Neural cell (in vitro differentiated cells): ENCODE results near the gene ISG20. TPM values are rescaled to one million over a fixed set of nuclear protein-coding genes. Genes with fewer than 3 reads are reported as not detected.

Source experiments
- H2AFZ ChIP-seq: fragments of 200-600, 300-800 bp; sonication (generic), shearing (Covaris generic); 2 replicates; pipeline ENCODE4 v1.6.0; 2014; ENCODE audit warnings: low read depth, mild to moderate bottlenecking, antibody characterized with exemption, low read length, moderate library complexity
- H3F3A ChIP-seq: fragments of 200-600 bp; shearing (Covaris generic); 2 replicates; pipeline ENCODE4 v1.6.1; 2016; ENCODE audit warnings: mild to moderate bottlenecking, moderate library complexity, mixed read lengths, antibody characterized with exemption, low read length; ENCODE audit not compliant: insufficient read depth, poor library complexity, severe bottlenecking
- H3K27ac ChIP-seq: fragments of 200-600, 300-800 bp; sonication (generic), shearing (Covaris generic); 2 replicates; pipeline ENCODE4 v1.5.1; 2014; ENCODE audit warnings: mild to moderate bottlenecking, low read length, moderate library complexity
- H3K27me3 ChIP-seq: fragments of 300-800, 200-600 bp; sonication (generic), shearing (Covaris generic); 2 replicates; pipeline ENCODE4 v1.6.0; 2014; ENCODE audit warnings: mild to moderate bottlenecking, low read depth, low read length, moderate library complexity; ENCODE audit not compliant: insufficient read depth
- H3K36me3 ChIP-seq: fragments of 300-800, 200-600 bp; sonication (generic), shearing (Covaris generic); 2 replicates; pipeline ENCODE4 v1.5.1; 2014; ENCODE audit warnings: mild to moderate bottlenecking, antibody characterized with exemption, low read length, moderate library complexity; ENCODE audit not compliant: insufficient read depth
- H3K4me2 ChIP-seq: fragments of 300-800, 200-600 bp; sonication (generic), shearing (Covaris generic); 2 replicates; pipeline ENCODE4 v1.6.0; 2014; ENCODE audit warnings: mild to moderate bottlenecking, low read length
- H3K4me3 ChIP-seq: fragments of 300-800, 200-600 bp; sonication (generic), shearing (Covaris generic); 2 replicates; pipeline ENCODE4 v1.5.1; 2014; ENCODE audit warnings: mild to moderate bottlenecking, low read length, moderate library complexity
- H3K79me2 ChIP-seq: fragments of 200-600 bp; shearing (Covaris generic); replicated peaks from 2 replicates; pipeline ENCODE4 v1.6.0; 2014; ENCODE audit warnings: mild to moderate bottlenecking, low read length, moderate library complexity; ENCODE audit not compliant: insufficient read depth
- H3K9ac ChIP-seq: fragments of 300-800, 200-600 bp; sonication (generic), shearing (Covaris generic); 2 replicates; pipeline ENCODE4 v1.6.1; 2016; ENCODE audit warnings: mild to moderate bottlenecking, low read length, mixed read lengths
- H3K9me2 ChIP-seq: fragments of 200-600 bp; shearing (Covaris generic); 2 replicates; pipeline ENCODE4 v1.6.1; 2016; ENCODE audit warnings: mild to moderate bottlenecking, low read length, mixed read lengths; ENCODE audit not compliant: insufficient read depth
- H3K9me3 ChIP-seq: fragments of 200-600, 300-800 bp; sonication (generic), shearing (Covaris generic); 2 replicates; pipeline ENCODE4 v1.6.1; 2016; ENCODE audit warnings: mild to moderate bottlenecking, mixed run types, low read length, moderate library complexity, mixed read lengths
- H4K20me1 ChIP-seq: fragments of 200-600 bp; shearing (Covaris generic); 2 replicates; pipeline ENCODE4 v1.6.1; 2016; ENCODE audit warnings: mild to moderate bottlenecking, mixed run types; ENCODE audit not compliant: insufficient read depth
- CTCF ChIP-seq: fragments of 450-650 bp; IDR thresholded peaks from 2 replicates; pipeline ENCODE4 v1.5.1; 2014; ENCODE audit warnings: antibody characterized with exemption, mild to moderate bottlenecking, moderate library complexity; ENCODE audit not compliant: poor library complexity, severe bottlenecking
- EP300 ChIP-seq: fragments of 450-650 bp; conservative IDR thresholded peaks from 2 replicates; pipeline ENCODE4 v1.6.1; 2014; ENCODE audit warnings: antibody characterized with exemption, mild to moderate bottlenecking, moderate library complexity; ENCODE audit not compliant: poor library complexity, severe bottlenecking
- EZH2 ChIP-seq: fragments of 200-600, 300-800 bp; shearing (Covaris generic), sonication (generic); IDR thresholded peaks from 2 replicates; pipeline ENCODE4 v1.6.1; 2014; ENCODE audit warnings: antibody characterized with exemption, low read length, borderline replicate concordance, mild to moderate bottlenecking; ENCODE audit not compliant: insufficient read depth, poor library complexity, severe bottlenecking
- MXI1 ChIP-seq: fragments of 450-650 bp; conservative IDR thresholded peaks from 2 replicates; pipeline ENCODE4 v1.6.1; 2014; ENCODE audit warnings: antibody characterized with exemption, mild to moderate bottlenecking; ENCODE audit not compliant: poor library complexity, severe bottlenecking
- POLR2AphosphoS5 ChIP-seq: IDR thresholded peaks from 2 replicates; pipeline ENCODE4 v1.6.1; 2012
- RAD21 ChIP-seq: fragments of 450-650 bp; conservative IDR thresholded peaks from 2 replicates; pipeline ENCODE4 v1.6.1; 2014; ENCODE audit warnings: antibody characterized with exemption, mild to moderate bottlenecking, moderate library complexity
- REST ChIP-seq: IDR thresholded peaks from 2 replicates; pipeline ENCODE4 v1.6.1; 2012; ENCODE audit warnings: borderline replicate concordance
- SMC3 ChIP-seq: fragments of 450-650 bp; conservative IDR thresholded peaks from 2 replicates; pipeline ENCODE4 v1.6.1; 2014; ENCODE audit warnings: antibody characterized with exemption, mild to moderate bottlenecking, moderate library complexity; ENCODE audit not compliant: poor library complexity
- TAF1 ChIP-seq: IDR thresholded peaks from 2 replicates; pipeline ENCODE4 v1.6.1; 2012; ENCODE audit warnings: low read depth
- polyA plus RNA-seq: library from polyadenylated mRNA; depleted of rRNA; stranded (reverse); fragments of >200 nt; gene quantifications from 2 replicates; pipeline ENCODE4 v1.2.3, GENCODE V29; 2014

Gene ISG20
- polyA plus RNA-seq, 1 donor from 2014 or later: 0.88 TPM

GRCh38 chr15:88658972-88659931 is 20.4 kb downstream of the ISG20 start:
- Histone ChIP-seq H3F3A (no peaks in the 10 kb centered on the region), H4K20me1 (no peaks in the 10 kb centered on the region), H3K9me2 (no peaks in the 10 kb centered on the region), H3K79me2 (no peaks in the 10 kb centered on the region), H2AFZ (no peak overlapping the region), H3K9me3 (no peaks in the 10 kb centered on the region), H3K4me3 (no peak overlapping the region), H3K4me2 (no peak overlapping the region), H3K36me3 (no peaks in the 10 kb centered on the region), H3K27me3 (no peaks in the 10 kb centered on the region), H3K9ac (no peak overlapping the region), H3K27ac (no peak overlapping the region)
- TF ChIP-seq RAD21 (no peak), TAF1 (no peak), REST (no peak), EP300 (no peak), POLR2AphosphoS5 (no peak), MXI1 (no peak), SMC3 (no peak), EZH2 (no peak), CTCF (no peak)

GRCh38 chr15:88661041-88661700 is 22.4 kb downstream of the ISG20 start:
- H4K20me1 ChIP-seq: no peaks in the 10 kb centered on the region
- H3K9me3 ChIP-seq: no peaks in the 10 kb centered on the region
- TF ChIP-seq CTCF (no peak), TAF1 (no peak), POLR2AphosphoS5 (no peak), EZH2 (no peak), MXI1 (no peak), REST (no peak)
- no peak overlapping the region for H3K4me3 ChIP-seq
- H3K9me2 ChIP-seq: no peaks in the 10 kb centered on the region
- no peak overlapping the region for H2AFZ ChIP-seq
- no peak overlapping the region for H3K27ac ChIP-seq
- no peaks in the 10 kb centered on the region for H3K36me3 ChIP-seq
- no peak overlapping the region for H3K4me2 ChIP-seq
- no peaks in the 10 kb centered on the region for H3K79me2 ChIP-seq
- no peaks in the 10 kb centered on the region for H3F3A ChIP-seq
- no peak overlapping the region for H3K9ac ChIP-seq
- no peaks in the 10 kb centered on the region for H3K27me3 ChIP-seq
